ENCODE measurements around the gene RASA2. TPM values are rescaled to one million over a fixed set of nuclear protein-coding genes. Genes with fewer than 3 reads are reported as not detected.

Gene RASA2
- total RNA-seq, 3 donors from 2014 or later, result 15.5 to 22.5 (median 21.7) TPM

DNA sequence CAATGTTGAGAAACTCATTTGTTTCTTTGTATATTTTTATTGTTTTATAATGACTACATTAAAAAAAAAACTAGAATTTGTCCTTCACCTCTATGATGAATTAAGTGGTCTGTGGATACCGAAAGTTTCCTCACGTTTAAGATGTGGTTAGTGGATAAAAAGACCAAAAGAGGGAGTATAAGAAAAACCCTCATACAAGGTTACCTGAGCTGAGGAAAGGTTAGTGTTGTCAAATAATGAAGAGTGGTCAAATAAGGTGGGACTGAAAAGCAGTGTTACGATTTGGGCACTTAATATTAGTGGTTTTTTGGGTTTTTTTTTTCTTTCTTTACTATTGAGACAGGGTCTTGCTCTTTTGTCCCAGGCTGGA, 21.2 kb downstream of the RASA2 start:
- TF ChIP-seq, protein P1, sequence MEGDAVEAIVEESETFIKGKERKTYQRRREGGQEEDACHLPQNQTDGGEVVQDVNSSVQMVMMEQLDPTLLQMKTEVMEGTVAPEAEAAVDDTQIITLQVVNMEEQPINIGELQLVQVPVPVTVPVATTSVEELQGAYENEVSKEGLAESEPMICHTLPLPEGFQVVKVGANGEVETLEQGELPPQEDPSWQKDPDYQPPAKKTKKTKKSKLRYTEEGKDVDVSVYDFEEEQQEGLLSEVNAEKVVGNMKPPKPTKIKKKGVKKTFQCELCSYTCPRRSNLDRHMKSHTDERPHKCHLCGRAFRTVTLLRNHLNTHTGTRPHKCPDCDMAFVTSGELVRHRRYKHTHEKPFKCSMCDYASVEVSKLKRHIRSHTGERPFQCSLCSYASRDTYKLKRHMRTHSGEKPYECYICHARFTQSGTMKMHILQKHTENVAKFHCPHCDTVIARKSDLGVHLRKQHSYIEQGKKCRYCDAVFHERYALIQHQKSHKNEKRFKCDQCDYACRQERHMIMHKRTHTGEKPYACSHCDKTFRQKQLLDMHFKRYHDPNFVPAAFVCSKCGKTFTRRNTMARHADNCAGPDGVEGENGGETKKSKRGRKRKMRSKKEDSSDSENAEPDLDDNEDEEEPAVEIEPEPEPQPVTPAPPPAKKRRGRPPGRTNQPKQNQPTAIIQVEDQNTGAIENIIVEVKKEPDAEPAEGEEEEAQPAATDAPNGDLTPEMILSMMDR (IDR thresholded peaks at IDR 0.05), result no peak
- DNase-seq (no peak), ATAC-seq (no peak)
- H3K36me3 ChIP-seq (ENCODE audit: low read depth), result no peaks in the 10 kb centered on the region
- no peaks in the 10 kb centered on the region for H3K9me3 ChIP-seq
- no peaks in the 10 kb centered on the region for H3K4me1 ChIP-seq (ENCODE audit: low read depth)
- intact Hi-C loops (cut with DNase I, micrococcal nuclease), result no loop called here
- H3K4me3 ChIP-seq, result no peak overlapping the region

DNA sequence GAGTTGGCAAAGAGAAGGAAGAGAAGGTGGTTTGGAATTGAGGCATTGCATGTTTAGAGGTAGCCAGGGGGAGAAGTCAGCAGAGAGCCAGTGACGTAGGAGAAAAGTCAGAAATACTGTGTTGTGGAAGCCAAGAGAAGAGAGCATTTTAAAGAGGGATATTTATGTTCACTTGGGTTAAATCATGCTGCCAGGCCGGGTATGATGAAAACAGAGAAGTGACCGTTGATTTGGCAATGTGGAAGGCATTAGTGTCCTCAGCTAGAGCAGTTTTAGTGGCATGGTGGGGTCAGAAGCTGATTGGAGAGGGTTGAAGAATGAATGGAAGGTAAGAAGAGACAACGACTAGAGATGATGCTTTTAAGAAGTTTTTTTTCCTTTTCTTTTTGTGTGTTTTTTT, 24.5 kb downstream of the RASA2 start:
- TF ChIP-seq, protein P1 (IDR thresholded peaks at IDR 0.05), result no peak

DNA sequence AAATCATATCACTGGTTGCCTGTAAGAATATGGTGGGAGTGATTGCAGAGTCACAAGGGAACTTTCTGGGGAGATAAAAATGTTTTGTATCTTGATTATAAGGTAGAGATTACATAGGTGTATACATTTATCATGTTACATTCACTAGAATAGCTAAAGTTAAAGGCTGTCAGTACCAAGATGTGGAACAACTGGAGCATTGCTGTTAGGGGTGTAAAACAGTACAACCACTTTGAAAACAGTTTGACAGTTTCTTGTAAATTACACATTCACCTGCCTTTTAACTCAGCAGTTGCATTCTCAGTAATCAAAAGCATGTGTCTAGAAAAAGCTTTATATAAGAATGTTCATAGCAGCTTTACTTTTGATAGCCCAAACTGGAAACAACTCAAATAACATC, 27.6 kb downstream of the RASA2 start:
- no peak overlapping the region for H3K4me3 ChIP-seq
- no peaks in the 10 kb centered on the region for H3K9me3 ChIP-seq
- TF ChIP-seq, protein P1 (IDR thresholded peaks at IDR 0.05), result no peak
- H3K4me1 ChIP-seq (ENCODE audit: low read depth), result no peaks in the 10 kb centered on the region
- no peak for ATAC-seq
- intact Hi-C loops (cut with DNase I, micrococcal nuclease), result no loop called here
- H3K36me3 ChIP-seq (ENCODE audit: low read depth), result no peaks in the 10 kb centered on the region
- no peak for DNase-seq

More for the DNA sequence above, 24.5 kb downstream of the RASA2 start:
- Histone ChIP-seq H3K4me3 (no peak overlapping the region), H3K9me3 (no peaks in the 10 kb centered on the region), H3K4me1 (ENCODE audit: low read depth) (no peaks in the 10 kb centered on the region), H3K36me3 (ENCODE audit: low read depth) (no peaks in the 10 kb centered on the region)
- intact Hi-C loops (cut with DNase I, micrococcal nuclease), result no loop called here
- DNase-seq, result no peak
- ATAC-seq, result no peak

DNA sequence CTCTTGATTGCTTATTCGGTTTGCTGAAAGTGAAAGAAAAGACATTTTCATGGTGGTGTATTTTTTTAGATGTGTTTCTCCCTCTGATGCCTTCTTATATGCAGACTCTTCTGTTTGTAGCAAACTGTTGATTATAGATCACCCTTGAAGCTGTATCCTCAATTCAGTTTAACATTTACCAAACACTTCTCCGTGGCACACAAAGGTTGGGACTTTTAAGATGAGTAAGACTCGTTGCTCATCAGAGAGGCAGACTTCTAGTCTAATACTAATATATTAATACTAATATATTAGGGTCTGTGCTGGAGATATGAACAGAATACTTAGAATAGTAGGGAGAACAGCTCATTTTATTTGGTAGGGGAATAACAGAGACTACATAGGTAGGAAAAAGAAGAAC, 32.8 kb downstream of the RASA2 start:
- Histone ChIP-seq H3K9me3 (no peaks in the 10 kb centered on the region), H3K36me3 (ENCODE audit: low read depth) (no peaks in the 10 kb centered on the region), H3K4me1 (ENCODE audit: low read depth) (no peaks in the 10 kb centered on the region), H3K4me3 (no peak overlapping the region)
- DNase-seq (no peak), ATAC-seq (no peak)
- TF ChIP-seq, protein P1 (IDR thresholded peaks at IDR 0.05), result no peak
- intact Hi-C loops (cut with DNase I, micrococcal nuclease), result no loop called here

DNA sequence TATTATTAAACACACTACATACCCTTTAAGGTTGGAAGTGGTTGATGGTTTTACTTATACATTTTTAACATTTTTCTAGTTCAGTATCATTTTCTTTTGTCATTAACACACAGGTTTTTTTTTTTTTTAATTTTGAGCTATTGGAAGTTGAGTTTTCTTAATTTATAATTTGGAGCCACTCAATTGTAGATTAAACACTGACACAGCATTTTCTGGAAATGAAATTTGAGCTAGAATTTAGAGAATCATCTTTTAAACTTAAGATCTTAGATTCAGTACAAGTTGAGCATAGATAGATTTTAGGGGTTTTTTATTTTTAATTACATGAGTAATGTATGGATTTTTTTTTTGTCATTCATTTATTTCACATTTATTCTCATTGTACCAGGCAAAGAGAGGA, 35.0 kb downstream of the RASA2 start:
- no peaks in the 10 kb centered on the region for H3K9me3 ChIP-seq
- TF ChIP-seq, protein P1 (IDR thresholded peaks at IDR 0.05), result no peak
- ATAC-seq, result no peak

More for the DNA sequence above, 35.0 kb downstream of the RASA2 start:
- H3K4me3 ChIP-seq, result no peak overlapping the region
- intact Hi-C loops (cut with DNase I, micrococcal nuclease), result no loop called here
- no peak for DNase-seq
- no peaks in the 10 kb centered on the region for H3K36me3 ChIP-seq (ENCODE audit: low read depth)
- peaks cover 10% of the 10 kb centered on the region for H3K4me1 ChIP-seq (ENCODE audit: low read depth)

Measured in mucosa of descending colon (tissue), 3 donors.